Stimulated activated naive CD8-positive, alpha-beta T cell treated with anti-CD3 and anti-CD28 coated beads, Interleukin-15, Interleukin-2, amounts not matched to agents 100 ng/mL and 50 ng/mL, for 24 hours (primary cell): ENCODE measurements around the gene CNNM4.

Experiments
- H3K27ac Mint-ChIP-seq: one replicate; pipeline ENCODE4 v1.8.0; 2021; ENCODE audit warnings: mild to moderate bottlenecking, mixed read lengths
- H3K27me3 Mint-ChIP-seq: one replicate; pipeline ENCODE4 v1.8.0; 2021; ENCODE audit warnings: mixed read lengths
- H3K36me3 Mint-ChIP-seq: one replicate; pipeline ENCODE4 v1.8.0; 2021; ENCODE audit warnings: low read depth, mixed read lengths
- H3K4me1 Mint-ChIP-seq: one replicate; pipeline ENCODE4 v1.8.0; 2021; ENCODE audit warnings: low read depth, mixed read lengths
- H3K4me3 Mint-ChIP-seq: one replicate; pipeline ENCODE4 v1.8.0; 2021; ENCODE audit warnings: mild to moderate bottlenecking, mixed read lengths
- H3K9me3 Mint-ChIP-seq: one replicate; pipeline ENCODE4 v1.8.0; 2021; ENCODE audit warnings: mixed read lengths

The CNNM4 gene

GRCh38 chr2:96823198-96823597, 62.5 kb downstream of the CNNM4 start:
- peaks cover 36% of the 10 kb centered on the region for H3K4me1 Mint-ChIP-seq
- H3K27me3 Mint-ChIP-seq, result no peaks in the 10 kb centered on the region
- peaks cover 33% of the 10 kb centered on the region for H3K36me3 Mint-ChIP-seq
- no peaks in the 10 kb centered on the region for H3K9me3 Mint-ChIP-seq
- no peak overlapping the region for H3K27ac Mint-ChIP-seq
- H3K4me3 Mint-ChIP-seq, result no peak overlapping the region

- no peaks in the 10 kb centered on the region for H3K9me3 Mint-ChIP-seq
- H3K36me3 Mint-ChIP-seq, result peaks cover 35% of the 10 kb centered on the region
- no peak overlapping the region for H3K4me3 Mint-ChIP-seq
- peaks cover 25% of the 10 kb centered on the region for H3K4me1 Mint-ChIP-seq
- H3K27me3 Mint-ChIP-seq, result no peaks in the 10 kb centered on the region
- H3K27ac Mint-ChIP-seq, result no peak overlapping the region
These were observed 63.6 kb downstream of the CNNM4 start for GRCh38 chr2:96824079-96824870.

- Mint-ChIP-seq H3K36me3 (peaks cover 34% of the 10 kb centered on the region), H3K27ac (no peak overlapping the region), H3K4me3 (no peak overlapping the region), H3K4me1 (peaks cover 17% of the 10 kb centered on the region), H3K27me3 (no peaks in the 10 kb centered on the region), H3K9me3 (no peaks in the 10 kb centered on the region)
These were observed 64.4 kb downstream of the CNNM4 start for GRCh38 chr2:96825057-96825456.

- peaks cover under 1% of the 10 kb centered on the region for H3K4me1 Mint-ChIP-seq
- no peaks in the 10 kb centered on the region for H3K9me3 Mint-ChIP-seq
- no peaks in the 10 kb centered on the region for H3K27me3 Mint-ChIP-seq
- H3K36me3 Mint-ChIP-seq, result peaks cover 31% of the 10 kb centered on the region
- H3K4me3 Mint-ChIP-seq, result no peak overlapping the region
- no peak overlapping the region for H3K27ac Mint-ChIP-seq
These were observed 66.0 kb downstream of the CNNM4 start for GRCh38 chr2:96826546-96827278.

- Mint-ChIP-seq H3K4me1 (no peaks in the 10 kb centered on the region), H3K36me3 (peaks cover 36% of the 10 kb centered on the region), H3K27me3 (no peaks in the 10 kb centered on the region), H3K27ac (no peak overlapping the region), H3K4me3 (no peak overlapping the region), H3K9me3 (no peaks in the 10 kb centered on the region)
These were observed 67.7 kb downstream of the CNNM4 start for GRCh38 chr2:96828436-96828835.

- peaks cover 39% of the 10 kb centered on the region for H3K36me3 Mint-ChIP-seq
- no peaks in the 10 kb centered on the region for H3K27me3 Mint-ChIP-seq
- no peaks in the 10 kb centered on the region for H3K9me3 Mint-ChIP-seq
- H3K4me3 Mint-ChIP-seq, result no peak overlapping the region
- H3K4me1 Mint-ChIP-seq, result no peaks in the 10 kb centered on the region
- H3K27ac Mint-ChIP-seq, result no peak overlapping the region
These were observed 68.2 kb downstream of the CNNM4 start for GRCh38 chr2:96828874-96829273.

- Mint-ChIP-seq H3K36me3 (peaks cover 39% of the 10 kb centered on the region), H3K27ac (no peak overlapping the region)
These were observed 69.4 kb downstream of the CNNM4 start for GRCh38 chr2:96830044-96830562.

GRCh38 chr2:96831679-96832078, 71.0 kb downstream of the CNNM4 start:
- Mint-ChIP-seq H3K36me3 (peaks cover 42% of the 10 kb centered on the region), H3K27ac (no peak overlapping the region), H3K27me3 (no peaks in the 10 kb centered on the region), H3K4me1 (no peaks in the 10 kb centered on the region), H3K4me3 (no peak overlapping the region), H3K9me3 (no peaks in the 10 kb centered on the region)

More at GRCh38 chr2:96830044-96830562, 69.4 kb downstream of the CNNM4 start:
- Mint-ChIP-seq H3K9me3 (no peaks in the 10 kb centered on the region), H3K27me3 (no peaks in the 10 kb centered on the region), H3K4me3 (no peak overlapping the region), H3K4me1 (no peaks in the 10 kb centered on the region)

- Mint-ChIP-seq H3K4me1 (no peaks in the 10 kb centered on the region), H3K36me3 (peaks cover 42% of the 10 kb centered on the region), H3K4me3 (no peak overlapping the region), H3K27ac (no peak overlapping the region), H3K27me3 (no peaks in the 10 kb centered on the region), H3K9me3 (no peaks in the 10 kb centered on the region)
These were observed 71.7 kb downstream of the CNNM4 start for GRCh38 chr2:96832408-96832753.

GRCh38 chr2:96832754-96833507, 72.2 kb downstream of the CNNM4 start:
- Mint-ChIP-seq H3K4me1 (no peaks in the 10 kb centered on the region), H3K4me3 (no peak overlapping the region), H3K27ac (no peak overlapping the region), H3K9me3 (no peaks in the 10 kb centered on the region), H3K27me3 (no peaks in the 10 kb centered on the region), H3K36me3 (peaks cover 37% of the 10 kb centered on the region)

GRCh38 chr2:96835830-96836229, 75.1 kb downstream of the CNNM4 start:
- no peak overlapping the region for H3K27ac Mint-ChIP-seq
- H3K4me1 Mint-ChIP-seq, result peaks cover 10% of the 10 kb centered on the region
- no peaks in the 10 kb centered on the region for H3K9me3 Mint-ChIP-seq
- H3K36me3 Mint-ChIP-seq, result peaks cover 20% of the 10 kb centered on the region
- no peak overlapping the region for H3K4me3 Mint-ChIP-seq
- no peaks in the 10 kb centered on the region for H3K27me3 Mint-ChIP-seq

GRCh38 chr2:96837575-96837974, 76.9 kb downstream of the CNNM4 start:
- no peak overlapping the region for H3K4me3 Mint-ChIP-seq
- peaks cover 12% of the 10 kb centered on the region for H3K36me3 Mint-ChIP-seq
- H3K27ac Mint-ChIP-seq, result no peak overlapping the region
- peaks cover 19% of the 10 kb centered on the region for H3K4me1 Mint-ChIP-seq
- H3K27me3 Mint-ChIP-seq, result no peaks in the 10 kb centered on the region
- H3K9me3 Mint-ChIP-seq, result no peaks in the 10 kb centered on the region

- peak overlapping the region; percentile 49 for H3K27ac Mint-ChIP-seq
- no peak overlapping the region for H3K4me3 Mint-ChIP-seq
These were observed 77.9 kb downstream of the CNNM4 start for GRCh38 chr2:96838345-96839292.

GRCh38 chr2:96839293-96839874, 78.7 kb downstream of the CNNM4 start:
- Mint-ChIP-seq H3K4me1 (peaks cover 19% of the 10 kb centered on the region), H3K27me3 (no peaks in the 10 kb centered on the region), H3K9me3 (no peaks in the 10 kb centered on the region), H3K27ac (peak overlapping the region; percentile 49), H3K36me3 (peaks cover 11% of the 10 kb centered on the region), H3K4me3 (no peak overlapping the region)

More at GRCh38 chr2:96838345-96839292, 77.9 kb downstream of the CNNM4 start:
- peaks cover 12% of the 10 kb centered on the region for H3K36me3 Mint-ChIP-seq
- H3K4me1 Mint-ChIP-seq, result peaks cover 19% of the 10 kb centered on the region
- no peaks in the 10 kb centered on the region for H3K9me3 Mint-ChIP-seq
- H3K27me3 Mint-ChIP-seq, result no peaks in the 10 kb centered on the region
